Measurements from ENCODE around the gene ALDH1B1.
A peak's percentile ranks its signal among the peaks of the same experiment; 100 is the strongest.
"Not testable (repeated sequence)": the region's sequence is repeated elsewhere in the genome, so short reads cannot be mapped to it uniquely, and the experiment has no call there.

The ALDH1B1 gene

DNA sequence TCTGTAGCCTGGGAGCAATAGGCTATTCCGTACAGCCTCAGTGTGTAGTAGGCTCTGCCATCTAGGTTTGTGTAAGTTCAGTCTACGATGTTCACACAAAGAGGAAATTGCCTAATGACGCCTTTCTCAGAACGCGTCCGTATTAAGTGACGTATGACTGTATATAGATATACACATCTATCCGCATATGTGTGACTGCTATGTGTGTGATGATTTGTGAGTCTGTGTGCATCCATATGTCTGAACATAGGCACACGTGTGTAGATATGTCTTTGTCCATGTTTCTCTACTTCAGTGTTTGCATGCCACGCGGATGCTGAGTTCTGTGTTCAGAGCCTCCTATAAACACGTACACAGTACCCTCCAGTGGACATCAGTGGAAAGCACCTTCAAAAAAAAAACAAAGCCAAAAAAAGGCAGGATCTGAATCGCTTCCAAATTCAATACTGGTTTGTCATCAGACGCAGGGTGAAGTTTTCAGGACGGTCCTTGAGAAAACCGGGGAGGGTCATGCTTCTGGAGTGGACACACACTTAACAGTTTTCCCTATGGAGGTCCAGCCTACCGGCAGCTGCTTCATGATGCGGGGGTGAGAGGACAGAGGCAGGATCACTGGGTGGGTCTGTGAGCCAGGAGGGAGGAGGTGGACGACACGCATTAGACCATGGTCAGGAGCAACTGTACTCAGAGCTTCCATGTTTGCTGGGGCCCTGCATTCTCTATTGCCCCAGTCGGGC is 29.5 kb upstream of the ALDH1B1 start:
- peak; percentile 75 for DNase-seq

DNA sequence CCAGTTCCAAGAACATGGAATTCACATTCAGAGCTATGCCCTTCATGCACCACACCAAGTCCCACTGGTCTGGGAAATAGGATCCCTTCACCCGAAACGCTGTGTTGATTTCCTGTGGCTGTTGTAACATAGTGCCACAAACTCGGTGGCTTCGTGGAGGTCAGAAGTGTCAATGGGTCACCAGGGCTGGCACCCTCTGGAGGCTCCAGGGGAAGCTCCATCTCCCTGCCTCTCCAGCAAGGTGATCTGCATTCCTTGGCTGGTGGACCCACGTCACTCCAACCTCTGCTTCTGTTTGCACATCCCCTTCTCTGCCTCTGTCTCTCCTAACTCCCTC is 28.9 kb upstream of the ALDH1B1 start:
- DNase-seq, result no peak

DNA sequence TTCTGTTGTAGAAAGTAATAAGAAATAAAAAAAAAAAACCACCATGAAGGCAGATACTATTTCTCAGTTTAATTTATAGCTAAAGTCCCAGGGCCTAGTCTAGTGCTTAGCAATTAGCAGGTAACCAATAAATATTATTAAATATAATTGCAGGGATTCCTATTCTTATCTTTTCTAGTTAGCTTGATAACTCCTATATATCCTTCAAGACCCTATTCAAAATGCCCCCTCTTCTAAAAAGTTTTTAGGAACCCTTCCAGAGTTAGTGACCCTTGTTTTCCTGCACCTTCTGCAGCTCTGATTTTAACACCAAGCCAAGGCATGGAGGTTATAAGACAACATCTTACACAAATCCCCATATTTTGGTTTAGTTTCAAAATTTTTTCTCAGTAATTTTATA is 24.6 kb upstream of the ALDH1B1 start:
- no peak for DNase-seq

DNA sequence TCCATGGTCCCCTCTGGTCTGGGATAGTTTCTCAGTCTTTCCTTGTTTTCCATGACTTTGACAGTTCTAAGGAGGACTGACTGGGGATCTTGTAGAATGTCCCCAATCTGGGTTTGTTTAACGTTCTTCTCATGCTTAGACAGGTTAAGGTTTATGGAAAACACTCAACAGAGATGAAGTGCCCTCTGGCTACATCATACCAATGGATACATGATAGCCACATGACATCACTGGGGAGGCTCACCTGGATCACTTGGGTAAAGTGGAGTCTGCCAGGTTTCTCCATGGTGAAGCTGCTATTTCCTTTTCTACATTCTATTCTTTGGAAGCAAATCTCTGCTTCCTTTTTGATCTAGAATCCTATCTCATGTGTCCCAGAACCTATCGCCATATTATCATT is 23.8 kb upstream of the ALDH1B1 start:
- no peak for DNase-seq

DNA sequence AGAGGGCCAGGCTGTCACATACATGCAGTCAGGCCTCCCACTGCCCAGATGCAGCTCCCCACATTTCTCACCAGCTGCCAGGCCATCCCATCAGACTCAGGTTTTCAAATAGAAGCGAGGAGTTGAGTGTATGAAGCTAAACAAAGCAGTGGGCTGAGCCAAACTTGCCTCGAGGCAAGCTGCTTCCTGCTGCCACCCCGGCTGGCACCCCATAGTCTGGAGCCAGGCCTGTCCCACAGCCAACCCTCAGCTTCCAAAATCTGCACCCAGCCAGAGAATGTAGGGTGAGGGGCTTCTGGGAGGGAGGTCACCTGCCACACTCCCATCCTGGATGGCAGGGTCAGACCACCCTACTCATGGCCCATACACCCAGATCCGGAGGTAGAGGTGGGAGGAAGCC is 22.3 kb upstream of the ALDH1B1 start:
- no peak for DNase-seq

DNA sequence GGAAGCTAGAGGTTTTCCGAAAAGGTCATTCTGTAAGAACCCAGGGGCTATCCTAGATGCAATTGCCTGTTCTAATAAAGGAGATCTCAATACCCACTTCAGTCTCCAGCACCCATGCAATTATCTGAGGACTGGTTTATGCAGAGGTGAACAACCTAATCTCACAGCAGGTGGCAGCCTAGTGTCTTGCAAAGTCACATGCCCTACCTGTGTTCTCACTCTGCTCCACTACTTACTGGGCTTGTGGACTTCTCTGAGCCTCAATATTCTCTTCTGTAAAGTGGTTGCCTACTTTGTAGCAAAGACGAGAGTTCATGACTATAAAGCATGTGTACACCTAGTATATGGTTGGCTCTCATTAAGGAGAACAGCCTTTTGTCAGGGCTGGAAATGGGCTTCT is 21.0 kb upstream of the ALDH1B1 start:
- peak; percentile 71 for DNase-seq

DNA sequence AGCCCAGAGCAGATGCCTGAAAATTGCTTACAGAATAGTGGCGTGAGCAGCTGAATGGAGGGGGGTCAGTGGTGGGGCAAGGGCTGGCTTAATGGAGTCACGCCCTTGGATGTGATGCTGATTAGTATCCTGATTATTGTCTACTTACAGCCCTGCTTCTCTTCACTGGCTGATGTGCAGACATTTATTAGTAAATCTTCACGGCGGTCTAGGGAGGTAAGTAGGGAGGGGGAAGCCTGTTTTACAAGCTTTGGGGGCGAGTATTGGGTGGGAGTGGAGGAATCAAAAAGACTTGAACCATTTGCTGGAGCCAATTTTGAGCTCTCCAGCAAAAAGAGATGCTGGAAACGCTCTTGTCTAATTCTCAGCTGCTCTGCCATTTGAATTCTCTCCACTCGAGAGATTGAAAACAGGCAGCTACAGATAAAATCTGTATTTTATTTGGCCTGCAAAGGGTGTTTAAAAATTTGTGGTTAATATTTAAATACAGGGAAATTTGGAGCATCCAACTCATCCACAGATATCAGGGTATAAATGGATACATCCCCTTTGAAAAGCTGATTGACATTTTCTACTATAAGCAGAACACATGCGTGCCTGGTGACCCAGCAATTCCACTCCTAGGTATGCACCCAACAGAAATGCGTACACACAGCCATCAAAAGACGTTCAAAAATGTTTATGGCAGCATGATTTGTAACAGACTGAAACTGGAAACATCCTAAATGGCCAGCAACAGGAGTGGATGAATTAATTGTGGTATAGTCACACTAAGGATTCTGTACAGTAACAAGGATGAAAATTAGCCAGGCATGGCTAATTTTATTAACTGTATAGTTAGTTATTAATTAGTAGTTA is 19.5 kb upstream of the ALDH1B1 start:
- no peak for DNase-seq

DNA sequence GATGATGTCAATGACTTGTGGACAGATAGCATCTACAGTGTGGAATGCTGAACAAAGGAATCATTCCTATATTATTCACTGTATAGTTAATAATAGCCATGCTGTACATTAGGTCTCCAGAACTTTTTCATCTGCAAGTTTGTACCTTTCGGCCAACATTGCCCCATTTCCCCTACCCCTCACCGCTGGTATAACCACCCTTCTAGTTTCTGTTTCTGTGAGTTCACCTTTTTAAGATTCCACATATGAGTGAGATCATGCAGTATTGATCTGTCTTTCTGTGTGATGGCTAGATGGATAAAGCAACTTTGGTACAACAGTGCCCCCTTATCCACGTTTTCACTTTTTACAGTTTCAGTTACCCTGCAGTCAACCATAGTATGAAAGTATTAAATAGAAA is 18.8 kb upstream of the ALDH1B1 start:
- DNase-seq, result no peak

DNA sequence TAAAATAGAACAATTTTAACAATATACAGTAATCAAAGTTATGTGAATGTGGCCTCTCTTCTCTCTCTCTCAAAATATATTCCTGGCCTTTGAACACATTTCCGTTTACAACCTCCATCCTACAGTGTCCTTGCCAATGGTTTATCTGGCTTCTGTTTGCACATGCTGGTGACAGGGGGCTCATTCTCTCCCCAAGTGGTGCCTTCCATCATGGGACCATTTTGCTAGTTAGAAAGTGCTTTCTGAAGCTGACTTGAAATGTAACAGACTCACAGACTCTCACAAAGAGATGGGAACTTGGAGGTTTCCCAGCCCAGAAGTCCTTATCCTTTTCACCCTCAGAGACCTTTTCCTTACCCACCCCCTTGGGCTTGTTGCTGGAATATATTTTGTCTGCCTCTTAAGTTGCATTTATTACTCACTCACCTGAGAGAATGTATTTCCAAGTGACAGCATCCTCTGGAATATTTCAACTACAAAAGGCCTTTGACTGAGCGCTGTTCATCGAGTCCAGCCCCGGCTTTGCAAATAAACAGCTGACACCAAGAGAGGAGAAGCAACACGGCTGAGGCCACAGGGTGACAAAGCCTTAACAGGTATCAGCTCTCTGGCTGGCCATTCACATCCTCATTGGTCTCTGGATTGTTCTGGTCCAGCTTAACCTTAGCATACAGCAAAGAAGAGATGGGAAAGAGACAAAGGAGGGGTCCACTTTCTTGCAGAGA is 17.5 kb upstream of the ALDH1B1 start:
- no peak for DNase-seq

DNA sequence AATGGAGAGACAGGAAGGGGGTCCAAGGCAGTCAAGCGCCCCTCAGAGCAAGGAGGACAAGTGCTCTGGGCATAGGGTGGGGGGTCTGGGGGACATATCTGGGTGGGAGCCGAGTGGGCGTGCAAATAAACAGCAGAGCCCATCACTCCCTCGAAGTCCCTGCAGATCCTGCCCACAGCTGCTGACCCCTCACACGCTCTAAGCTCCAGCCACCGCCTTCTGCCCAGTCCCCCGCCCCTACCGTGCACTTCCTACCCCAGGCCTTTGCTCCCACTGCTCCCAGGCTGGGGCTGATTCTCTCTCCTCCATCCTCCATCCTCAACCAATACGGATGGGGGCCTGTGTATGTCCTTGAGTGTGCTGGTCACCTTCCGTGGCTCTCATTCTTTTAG is 16.9 kb upstream of the ALDH1B1 start:
- DNase-seq, result no peak

DNA sequence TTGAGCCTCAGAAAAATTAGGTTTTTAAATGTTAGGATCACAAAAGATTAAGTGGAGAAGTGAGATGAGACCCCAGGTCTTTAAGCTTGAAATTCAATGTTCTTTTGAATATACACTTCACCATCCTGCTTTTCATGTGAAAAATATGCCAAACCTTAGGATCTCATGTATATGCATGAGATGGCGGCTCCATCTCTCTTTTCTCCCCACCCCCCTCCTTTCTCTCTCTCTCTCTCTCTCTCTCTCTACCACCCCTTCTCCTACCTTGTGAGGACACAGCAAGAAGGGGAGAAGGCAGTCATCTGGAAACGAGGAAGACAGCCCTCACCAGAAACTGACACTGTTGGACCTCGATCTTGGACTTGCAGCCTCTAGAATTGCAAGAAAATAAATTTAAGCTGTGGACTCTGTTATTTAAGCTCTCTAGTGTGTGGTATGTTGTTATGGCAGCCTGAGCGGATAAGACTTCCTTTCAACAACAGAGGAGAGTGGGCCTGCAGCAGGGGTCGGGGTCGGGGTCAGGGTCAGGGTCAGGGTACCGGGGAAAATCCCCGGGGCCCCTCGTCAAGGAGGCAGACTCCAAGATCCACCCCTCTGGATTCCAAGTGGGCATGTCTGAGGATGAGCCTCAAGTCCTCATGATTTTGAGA is 16.4 kb upstream of the ALDH1B1 start:
- DNase-seq, result no peak

DNA sequence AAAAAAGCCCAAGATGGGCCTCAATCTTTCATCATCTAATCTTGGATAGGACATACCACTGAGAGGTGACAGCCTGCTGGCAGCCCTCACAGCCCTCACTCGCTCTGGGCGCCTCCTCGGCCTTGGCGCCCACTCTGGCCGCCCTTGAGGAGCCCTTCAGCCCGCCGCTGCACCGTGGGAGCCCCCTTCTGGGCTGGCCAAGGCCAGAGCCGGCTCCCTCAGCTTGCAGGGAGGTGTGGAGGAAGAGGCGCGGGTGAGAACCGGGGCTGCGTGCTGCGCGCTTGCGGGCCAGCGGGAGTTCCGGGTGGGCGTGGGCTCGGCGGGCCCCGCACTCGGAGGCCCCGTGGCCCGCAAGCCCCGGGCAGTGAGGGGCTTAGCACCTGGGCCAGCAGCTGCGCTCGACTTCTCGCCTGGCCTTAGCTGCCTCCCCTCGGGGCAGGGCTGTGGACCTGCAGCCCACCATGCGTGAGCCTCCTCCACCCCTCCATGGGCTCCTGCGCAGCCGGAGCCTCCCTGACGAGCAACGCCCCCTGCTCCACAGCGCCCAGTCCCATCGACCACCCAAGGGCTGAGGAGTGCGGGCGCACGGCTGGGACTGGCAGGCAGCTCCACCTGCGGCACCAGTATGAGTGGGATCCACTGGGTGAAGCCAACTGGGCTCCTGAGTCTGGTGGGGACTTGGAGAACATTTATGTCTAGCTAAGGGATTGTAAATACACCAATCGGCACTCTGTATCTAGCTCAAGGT is 15.0 kb upstream of the ALDH1B1 start:
- DNase-seq, result not testable (repeated sequence)

DNA sequence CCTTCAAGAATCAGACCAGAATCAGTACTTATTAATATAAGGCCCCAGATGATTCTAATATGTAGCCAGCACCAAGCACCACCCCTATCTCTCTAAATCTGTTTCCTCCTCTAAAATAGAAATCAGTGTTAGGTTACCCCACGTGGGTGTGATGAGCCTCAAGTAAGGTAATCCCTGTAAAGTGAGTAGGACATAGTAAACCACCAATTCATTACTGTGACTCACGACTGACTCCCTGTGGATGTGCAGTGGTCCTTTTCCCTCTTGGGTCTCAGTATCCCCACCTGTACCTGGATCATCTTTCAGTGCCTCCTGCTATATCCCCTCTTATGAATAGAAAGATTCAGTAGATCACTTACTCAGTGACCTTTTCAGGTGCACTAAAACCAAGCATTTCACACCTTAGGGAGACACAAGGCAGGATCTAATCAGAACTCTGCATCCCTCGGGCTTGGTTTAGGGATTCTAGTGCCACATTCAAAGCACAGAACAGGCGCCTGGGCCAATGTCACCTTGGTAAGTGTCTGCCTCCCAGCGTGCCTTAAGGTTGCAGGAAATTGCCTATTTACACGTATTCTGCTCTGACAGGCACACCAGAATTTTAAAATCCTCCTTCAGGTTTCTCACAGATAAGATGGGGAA is 12.2 kb upstream of the ALDH1B1 start:
- DNase-seq, result no peak

DNA sequence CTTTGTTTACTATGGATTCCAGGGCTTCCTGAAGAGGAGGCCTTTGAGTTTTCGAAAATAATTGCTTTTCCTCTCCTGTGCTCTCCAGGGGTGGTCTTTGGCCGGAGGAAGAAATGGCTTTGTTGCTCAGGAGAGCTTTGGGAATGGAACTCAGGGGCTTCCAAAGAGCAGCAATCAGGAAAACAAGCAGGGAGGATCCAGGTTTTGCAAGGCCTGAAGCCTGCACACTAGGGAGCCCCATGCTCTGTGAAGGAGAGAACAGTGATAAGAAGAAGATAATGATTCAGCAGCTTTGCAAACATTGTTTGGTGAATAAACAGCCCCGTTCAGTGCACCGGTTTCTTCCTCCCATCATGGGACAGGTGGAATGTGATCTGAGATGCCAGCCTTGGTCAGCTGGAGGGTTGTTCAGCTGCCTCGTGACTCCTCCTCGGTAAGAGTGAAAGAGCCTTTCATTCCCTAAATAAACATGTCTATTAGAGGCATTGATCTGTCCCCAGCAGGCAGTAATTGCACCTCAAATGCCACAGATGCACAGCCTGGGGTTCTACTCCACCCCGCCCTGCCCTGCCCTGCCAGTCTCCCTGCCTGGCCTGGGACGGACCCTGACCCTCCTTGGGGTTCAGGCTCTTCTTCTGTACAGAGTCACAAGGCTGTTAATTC is 11.5 kb upstream of the ALDH1B1 start:
- DNase-seq, result peak; percentile 74

DNA sequence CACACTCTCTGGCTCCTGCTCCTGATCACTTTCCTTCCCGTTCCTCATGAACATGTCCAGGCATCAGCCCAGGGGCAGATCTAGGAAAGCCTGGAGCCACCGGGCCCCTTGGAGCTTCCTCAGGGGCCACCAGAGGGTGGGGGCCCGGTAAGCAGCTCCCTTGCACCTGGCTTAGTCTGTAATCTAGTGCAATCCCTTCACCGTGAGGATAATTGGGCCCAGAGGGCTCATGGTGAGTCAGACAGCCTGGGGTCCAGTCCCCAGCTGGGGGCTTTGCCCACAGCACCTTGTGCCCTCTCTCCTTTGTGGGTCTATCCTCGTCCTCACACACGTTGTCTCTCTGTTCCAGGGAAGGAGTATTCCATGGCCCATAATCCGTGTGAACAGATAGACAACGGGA is 10.4 kb upstream of the ALDH1B1 start:
- no peak for DNase-seq

DNA sequence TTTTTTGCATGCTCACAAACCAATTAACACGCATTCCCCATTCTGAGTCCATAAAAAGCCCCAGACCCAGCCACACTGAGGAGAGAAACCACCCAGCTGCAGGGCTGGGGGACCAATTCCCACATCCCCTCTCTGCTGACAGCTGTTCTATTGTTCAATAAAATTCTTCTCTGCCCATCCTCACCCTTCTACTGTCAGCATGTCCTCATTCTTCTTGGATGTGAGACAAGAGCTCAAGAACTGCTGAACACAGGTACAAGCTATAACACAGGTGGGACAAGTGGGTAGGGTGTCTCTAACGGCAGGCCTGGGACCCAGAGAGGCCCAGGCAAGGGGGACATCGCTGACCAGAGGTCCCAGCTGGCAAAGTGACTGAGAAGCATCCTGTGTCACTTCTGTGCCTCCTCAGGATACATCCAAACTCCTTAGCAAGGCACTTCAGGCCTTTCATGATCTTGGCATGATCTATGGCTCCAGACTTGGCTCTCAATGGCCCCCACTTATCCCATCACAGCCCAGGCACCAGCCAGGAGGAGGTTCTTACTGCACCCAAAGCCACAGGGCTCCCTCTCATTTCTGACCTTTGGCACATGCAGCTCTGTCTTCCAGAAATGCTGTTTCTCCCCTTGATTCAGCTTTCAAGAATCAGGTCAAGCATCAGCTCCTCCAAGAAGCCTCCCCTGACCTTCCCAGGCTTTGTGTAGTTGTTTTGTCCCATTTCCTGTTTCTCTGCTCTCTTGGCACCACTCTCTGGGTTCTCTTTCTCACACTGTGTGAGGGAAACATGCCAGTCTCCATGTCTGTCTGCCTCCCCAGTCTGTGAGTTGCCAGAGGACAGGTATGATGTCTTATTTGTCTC is 7.3 kb upstream of the ALDH1B1 start:
- no peak for DNase-seq

DNA sequence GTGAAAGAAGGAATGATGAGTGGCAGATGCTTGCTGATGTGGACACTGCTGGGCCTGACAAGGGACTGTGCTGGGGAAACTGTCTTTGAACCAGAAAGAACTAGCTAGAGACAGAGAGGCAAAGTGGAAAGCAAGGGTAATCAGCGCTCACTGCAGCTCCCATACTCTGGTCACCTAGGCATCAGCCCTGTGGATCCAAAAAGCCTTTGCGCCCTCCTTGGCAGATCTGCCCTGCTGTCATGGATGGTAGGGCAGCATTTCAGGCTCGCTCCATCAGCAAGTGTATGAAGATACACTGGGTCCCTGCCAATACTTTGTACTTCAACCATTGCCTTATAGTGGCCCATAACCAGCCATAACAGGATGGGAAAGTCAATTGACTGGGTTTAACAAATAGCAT is 6.6 kb upstream of the ALDH1B1 start:
- no peak for DNase-seq

DNA sequence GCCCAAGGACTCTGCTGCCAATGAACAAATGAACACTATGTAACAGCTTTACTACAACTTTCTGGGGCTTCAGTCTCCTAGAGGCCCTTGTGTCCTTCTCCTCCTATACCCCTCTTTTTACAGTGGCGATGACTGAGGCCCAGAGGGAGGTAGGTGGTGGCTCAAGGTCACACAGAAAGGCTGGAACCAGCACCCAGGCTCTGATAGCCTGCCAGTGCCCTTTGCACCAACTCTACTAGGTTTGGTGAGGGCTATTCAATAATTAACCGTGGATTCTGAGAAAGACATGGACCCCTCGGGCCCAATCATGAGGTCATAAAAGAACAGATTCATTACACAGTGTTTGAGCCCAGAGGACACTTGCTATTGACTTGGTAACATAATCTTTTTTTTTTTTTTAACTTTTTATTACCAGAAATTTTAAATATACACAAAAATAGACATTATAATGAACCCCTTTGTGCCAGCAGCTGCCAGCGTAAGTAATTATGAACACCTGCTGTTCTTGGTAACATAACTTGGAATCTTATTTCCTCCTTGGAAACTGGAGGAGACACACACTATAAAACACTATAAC is 6.1 kb upstream of the ALDH1B1 start:
- no peak for DNase-seq

DNA sequence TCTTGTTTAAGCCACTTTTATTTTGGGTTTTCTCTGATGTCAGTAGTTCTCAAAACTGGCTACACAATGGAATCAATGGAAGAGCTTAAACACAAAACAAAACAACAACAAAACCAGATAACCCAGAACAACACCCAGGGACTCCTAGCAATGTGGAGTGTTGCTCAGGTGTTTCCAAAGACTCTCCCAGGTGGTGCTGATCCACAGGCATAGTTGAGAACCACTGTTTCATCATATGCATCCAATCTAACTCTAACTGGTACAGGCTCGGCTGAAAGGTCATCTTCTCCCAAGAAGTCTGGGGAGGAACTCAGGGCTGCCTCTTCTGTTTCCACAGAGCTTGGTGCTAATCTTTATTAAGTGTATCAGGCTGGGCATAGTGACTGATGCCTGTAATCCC is 5.4 kb upstream of the ALDH1B1 start:
- no peak for DNase-seq

DNA sequence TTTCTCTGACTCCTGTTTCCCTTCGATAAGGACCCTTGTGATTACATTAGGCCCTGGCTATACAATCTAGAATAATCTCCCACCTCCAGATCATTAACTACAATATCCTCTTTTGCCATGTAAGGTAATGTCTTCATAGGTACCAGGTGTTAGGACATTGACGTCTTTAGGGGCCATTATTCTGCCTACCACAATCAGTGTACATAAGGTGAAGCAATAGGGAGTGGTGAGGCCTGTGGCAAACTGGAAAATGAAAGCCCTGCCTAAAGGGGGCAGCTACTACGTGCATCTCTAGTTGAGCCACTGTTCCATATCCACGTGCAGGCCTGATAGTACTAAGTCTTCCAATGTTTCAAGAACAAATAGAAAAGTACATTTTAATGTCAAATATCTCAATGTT is 4.8 kb upstream of the ALDH1B1 start:
- DNase-seq, result no peak

Data from NCI-H1092 (cell line).